A673 (cell line): Measurements from ENCODE around the gene EYA4.

ENCODE experiments used
- EZH2 ChIP-seq: fragments of 200-600 bp; sonication (generic); IDR thresholded peaks from 2 replicates; pipeline ENCODE4 v1.6.1; 2017; ENCODE audit warnings: borderline replicate concordance, low read depth, mild to moderate bottlenecking, mixed read lengths, antibody characterized with exemption, low read length; ENCODE audit not compliant: poor library complexity, severe bottlenecking
- TF ChIP-seq, protein P1 (sequence below): fragments of 300-800, 200-600 bp; sonication (generic); conservative IDR thresholded peaks from 2 replicates; pipeline ENCODE4 v1.5.1; 2017; ENCODE audit warnings: low read depth, mild to moderate bottlenecking, antibody characterized with exemption, low read length, moderate library complexity, mixed read lengths

DNA sequence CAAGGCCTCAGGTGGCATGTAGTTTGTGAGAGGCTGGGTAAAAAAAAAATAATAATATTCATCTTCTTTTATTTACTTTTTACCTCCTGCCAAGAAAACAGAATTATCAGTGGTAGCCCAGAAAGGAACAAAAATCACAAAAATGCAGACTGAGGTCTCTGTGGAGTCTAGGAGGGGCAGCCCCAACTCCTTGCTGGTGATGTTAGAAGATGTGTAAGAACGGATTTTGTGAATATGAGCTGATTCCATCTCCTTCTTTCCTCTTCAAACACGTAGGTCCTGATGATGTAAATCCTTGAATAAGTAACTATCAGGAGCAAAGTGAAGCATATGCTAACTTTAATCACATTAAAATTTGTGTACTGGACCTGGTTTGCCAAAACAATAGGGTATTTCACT, 226.8 kb downstream of the EYA4 start:
- TF ChIP-seq, protein P1, sequence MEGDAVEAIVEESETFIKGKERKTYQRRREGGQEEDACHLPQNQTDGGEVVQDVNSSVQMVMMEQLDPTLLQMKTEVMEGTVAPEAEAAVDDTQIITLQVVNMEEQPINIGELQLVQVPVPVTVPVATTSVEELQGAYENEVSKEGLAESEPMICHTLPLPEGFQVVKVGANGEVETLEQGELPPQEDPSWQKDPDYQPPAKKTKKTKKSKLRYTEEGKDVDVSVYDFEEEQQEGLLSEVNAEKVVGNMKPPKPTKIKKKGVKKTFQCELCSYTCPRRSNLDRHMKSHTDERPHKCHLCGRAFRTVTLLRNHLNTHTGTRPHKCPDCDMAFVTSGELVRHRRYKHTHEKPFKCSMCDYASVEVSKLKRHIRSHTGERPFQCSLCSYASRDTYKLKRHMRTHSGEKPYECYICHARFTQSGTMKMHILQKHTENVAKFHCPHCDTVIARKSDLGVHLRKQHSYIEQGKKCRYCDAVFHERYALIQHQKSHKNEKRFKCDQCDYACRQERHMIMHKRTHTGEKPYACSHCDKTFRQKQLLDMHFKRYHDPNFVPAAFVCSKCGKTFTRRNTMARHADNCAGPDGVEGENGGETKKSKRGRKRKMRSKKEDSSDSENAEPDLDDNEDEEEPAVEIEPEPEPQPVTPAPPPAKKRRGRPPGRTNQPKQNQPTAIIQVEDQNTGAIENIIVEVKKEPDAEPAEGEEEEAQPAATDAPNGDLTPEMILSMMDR: no peak
- TF ChIP-seq EZH2: no peak
